ENCODE data around the gene RTKN.

DNA sequence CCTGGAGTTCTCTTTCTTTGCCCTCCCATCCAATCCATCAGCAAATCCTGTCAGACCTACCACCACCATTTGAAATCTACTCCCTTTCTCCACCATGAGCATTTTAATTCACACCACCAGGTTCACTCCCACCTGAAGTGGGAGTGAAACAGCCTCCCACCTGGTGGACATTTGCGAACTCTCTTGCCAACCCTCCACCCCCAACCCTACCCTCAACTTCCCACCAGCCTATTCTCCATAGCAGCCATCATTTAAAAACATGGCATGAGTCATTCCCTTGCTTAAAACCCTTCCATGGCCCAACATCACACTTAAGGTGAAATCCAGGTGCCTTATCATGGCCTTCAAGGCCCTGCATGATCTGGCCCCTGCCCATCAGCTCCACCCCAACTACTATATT, 3.5 kb downstream of the RTKN start:
- TF ChIP-seq TAF1 (CRISPR knock-in tag; IDR thresholded peaks at IDR 0.05) (no peak), ZNF383 (CRISPR knock-in tag; IDR thresholded peaks at IDR 0.05; ENCODE audit: borderline replicate concordance) (no peak)
